Cardiac fibroblast (primary cell): ENCODE measurements around the gene PHPT1.

Experiments used
- DNase-seq, 2 donors: peaks; one replicate each; pipeline versions ENCODE4 v3.0.0 to v3.0.0-alpha.2; 2010; ENCODE audit warnings: low read depth in 2 of 2
- H3K4me3 ChIP-seq, 2 donors: replicated peaks in 1 of 2; 1 replicate in 1 of 2; 2 replicates in 1 of 2; pipeline ENCODE4 v1.5.1; 2011; ENCODE audit warnings: low read depth in 2 of 2, low read length in 2 of 2, mild to moderate bottlenecking in 2 of 2, moderate library complexity in 1 of 2
- CTCF ChIP-seq: IDR thresholded peaks from one replicate; pipeline ENCODE4 v1.5.1; 2011; ENCODE audit warnings: low read depth, mild to moderate bottlenecking, low read length, inconsistent platforms

The PHPT1 gene

DNA sequence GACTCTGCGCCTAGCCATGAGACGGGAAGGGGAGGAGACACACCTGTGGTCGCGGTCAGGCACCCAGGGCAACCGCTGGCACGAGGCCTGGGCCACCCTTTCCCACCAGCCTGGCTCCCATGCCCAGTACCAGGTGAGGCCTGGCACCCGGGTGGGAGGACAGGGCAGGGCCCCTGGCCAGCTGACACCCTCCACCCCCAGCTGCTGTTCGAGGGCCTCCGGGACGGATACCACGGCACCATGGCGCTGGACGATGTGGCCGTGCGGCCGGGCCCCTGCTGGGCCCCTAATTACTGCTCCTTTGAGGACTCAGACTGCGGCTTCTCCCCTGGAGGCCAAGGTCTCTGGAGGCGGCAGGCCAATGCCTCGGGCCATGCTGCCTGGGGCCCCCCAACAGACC lies 8.0 kb downstream of the PHPT1 start:
- TF ChIP-seq CTCF, result no peak
- no peak for DNase-seq
- H3K4me3 ChIP-seq, result no peak overlapping the region

- DNase-seq, result no peak
- no peak for TF ChIP-seq CTCF
- no peak overlapping the region for H3K4me3 ChIP-seq
These were observed 8.6 kb downstream of the PHPT1 start for GRCh38 chr9:136857581-136858412.

DNA sequence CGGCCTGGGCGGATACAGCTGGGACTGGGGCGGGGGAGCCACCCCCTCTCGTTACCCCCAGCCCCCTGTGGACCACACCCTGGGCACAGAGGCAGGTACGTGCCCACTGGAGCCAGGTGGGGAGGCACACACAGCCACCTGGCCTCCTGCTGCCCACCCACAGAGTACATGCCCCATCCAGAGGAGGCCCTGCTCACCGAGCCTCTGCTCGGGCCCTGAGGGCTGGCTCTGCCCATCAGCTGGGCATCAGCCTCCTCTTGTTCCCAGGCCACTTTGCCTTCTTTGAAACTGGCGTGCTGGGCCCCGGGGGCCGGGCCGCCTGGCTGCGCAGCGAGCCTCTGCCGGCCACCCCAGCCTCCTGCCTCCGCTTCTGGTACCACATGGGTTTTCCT lies 9.2 kb downstream of the PHPT1 start:
- TF ChIP-seq CTCF, result no peak
- no peak overlapping the region for H3K4me3 ChIP-seq
- DNase-seq, result no peak

DNA sequence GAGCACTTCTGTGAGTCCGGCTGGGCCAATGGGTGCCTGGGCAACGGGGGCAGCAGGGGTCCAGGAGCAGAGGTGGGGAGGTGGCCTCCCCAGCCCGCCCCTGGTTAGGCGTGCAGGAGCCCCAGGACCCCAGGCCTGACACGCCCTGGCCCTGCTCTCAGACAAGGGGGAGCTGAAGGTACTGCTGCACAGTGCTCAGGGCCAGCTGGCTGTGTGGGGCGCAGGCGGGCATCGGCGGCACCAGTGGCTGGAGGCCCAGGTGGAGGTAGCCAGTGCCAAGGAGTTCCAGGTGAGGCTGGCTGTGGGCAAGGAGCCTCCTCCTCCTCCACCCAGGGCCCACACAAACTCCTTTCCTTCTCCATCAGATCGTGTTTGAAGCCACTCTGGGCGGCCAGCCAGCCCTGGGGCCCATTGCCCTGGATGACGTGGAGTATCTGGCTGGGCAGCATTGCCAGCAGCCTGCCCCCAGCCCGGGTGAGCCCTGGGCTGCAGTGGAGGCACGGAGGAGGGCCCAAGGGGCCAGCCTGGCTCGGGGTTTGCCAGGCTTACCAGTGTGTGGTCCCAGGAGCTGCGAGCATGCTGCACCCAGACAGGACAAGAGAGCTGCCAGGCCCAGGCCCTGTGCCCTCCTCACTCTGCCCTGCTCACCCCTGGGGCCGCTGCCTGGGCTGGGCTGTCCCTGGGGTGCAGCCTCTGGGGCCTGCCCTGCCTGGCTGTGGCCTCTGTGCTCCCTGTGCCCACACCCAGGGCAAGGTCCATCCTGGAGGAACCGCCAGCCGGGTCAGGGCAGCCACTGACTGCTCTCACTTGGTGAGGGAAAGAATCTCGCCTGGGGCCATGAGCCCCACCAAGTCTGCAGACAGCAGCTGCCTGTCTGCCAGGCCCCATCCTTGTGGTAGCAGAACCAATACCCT lies 9.9 kb downstream of the PHPT1 start:
- TF ChIP-seq CTCF, result no peak

GRCh38 chr9:136860529-136860928 lies 11.3 kb downstream of the PHPT1 start:
- TF ChIP-seq CTCF, result no peak
- H3K4me3 ChIP-seq, result no peak overlapping the region
- no peak for DNase-seq

More for the DNA sequence above, 9.9 kb downstream of the PHPT1 start:
- no peak overlapping the region for H3K4me3 ChIP-seq
- peak; percentile 31 to 76 for DNase-seq

- H3K4me3 ChIP-seq, result no peak overlapping the region
- no peak for TF ChIP-seq CTCF
- DNase-seq, result no peak
These were observed 12.0 kb downstream of the PHPT1 start for GRCh38 chr9:136860933-136861873.
